Activated T-cell treated with anti-CD3 and anti-CD28 coated beads, Interleukin-2, amount 50 U/mL, for 4 hours (primary cell): ENCODE data around the gene RHOT1. TPM values are rescaled to one million over a fixed set of nuclear protein-coding genes. Genes with fewer than 3 reads are reported as not detected.
"Not testable (repeated sequence)": the region's sequence is repeated elsewhere in the genome, so short reads cannot be mapped to it uniquely, and the experiment has no call there.

ENCODE experiments used
- ATAC-seq, 2 donors: fragments of 200-7000 bp; cut with Tn5 transposase; one replicate each; pipeline ENCODE4 v1.10.0; 2021
- DNase-seq: peaks from one replicate; pipeline ENCODE4 v3.0.0-alpha.2; 2020
- H3K27me3 Mint-ChIP-seq: one replicate; pipeline ENCODE4 v1.8.0; 2021; ENCODE audit warnings: low read depth, mixed read lengths
- H3K36me3 Mint-ChIP-seq: one replicate; pipeline ENCODE4 v1.8.0; 2022; ENCODE audit warnings: mixed read lengths; ENCODE audit not compliant: insufficient read depth
- H3K4me1 Mint-ChIP-seq: one replicate; pipeline ENCODE4 v1.8.0; 2021; ENCODE audit warnings: low read depth, mixed read lengths
- H3K4me3 Mint-ChIP-seq: one replicate; pipeline ENCODE4 v1.8.0; 2021; ENCODE audit warnings: mild to moderate bottlenecking, moderate library complexity, mixed read lengths
- H3K9me3 Mint-ChIP-seq: one replicate; pipeline ENCODE4 v1.8.0; 2021; ENCODE audit warnings: mixed read lengths
- total RNA-seq, 3 donors: library from RNA; stranded (reverse); gene quantifications; one replicate each; pipeline ENCODE4 v1.2.1, GENCODE V29; 2021

Gene RHOT1
- total RNA-seq, 3 donors from 2014 or later: 14.0 to 14.9 (median 14.2) TPM

- DNase-seq: no peak
- peaks cover 3% of the 10 kb centered on the region for H3K4me1 Mint-ChIP-seq
- no peaks in the 10 kb centered on the region for H3K9me3 Mint-ChIP-seq
- no peak overlapping the region for H3K4me3 Mint-ChIP-seq
- no peaks in the 10 kb centered on the region for H3K27me3 Mint-ChIP-seq
- ATAC-seq: no peak
- peaks cover 21% of the 10 kb centered on the region for H3K36me3 Mint-ChIP-seq
Observed at GRCh38 chr17:32159586-32160438, 17.5 kb downstream of the RHOT1 start.

- no peak for ATAC-seq
- H3K9me3 Mint-ChIP-seq: no peaks in the 10 kb centered on the region
Observed at GRCh38 chr17:32160526-32160925, 18.2 kb downstream of the RHOT1 start.

DNA sequence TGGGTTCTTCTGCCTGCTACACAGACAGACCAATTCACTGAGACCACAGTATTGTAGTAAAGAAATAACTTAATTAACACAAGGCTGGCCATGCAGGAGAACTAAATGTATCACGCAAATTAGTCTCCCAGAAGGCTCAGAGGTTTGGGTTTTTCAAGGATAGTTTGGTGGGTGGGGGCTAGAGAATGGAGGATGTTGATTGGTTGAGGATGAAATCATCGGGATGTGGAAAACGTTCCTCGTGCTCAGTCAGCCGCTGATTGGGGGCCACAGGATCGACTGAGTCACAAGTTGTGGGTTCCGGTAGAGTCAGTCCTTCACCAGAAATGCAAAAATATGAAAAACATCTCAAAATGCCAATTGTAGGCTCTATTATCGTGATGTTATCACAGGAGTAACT, 18.7 kb downstream of the RHOT1 start:
- peaks cover 21% of the 10 kb centered on the region for H3K36me3 Mint-ChIP-seq
- peaks cover 3% of the 10 kb centered on the region for H3K4me1 Mint-ChIP-seq
- H3K4me3 Mint-ChIP-seq: no peak overlapping the region
- ATAC-seq: no peak
- no peaks in the 10 kb centered on the region for H3K9me3 Mint-ChIP-seq
- DNase-seq: no peak
- no peaks in the 10 kb centered on the region for H3K27me3 Mint-ChIP-seq

More at GRCh38 chr17:32160526-32160925, 18.2 kb downstream of the RHOT1 start:
- H3K4me1 Mint-ChIP-seq: peaks cover 3% of the 10 kb centered on the region
- H3K4me3 Mint-ChIP-seq: no peak overlapping the region
- peaks cover 21% of the 10 kb centered on the region for H3K36me3 Mint-ChIP-seq
- H3K27me3 Mint-ChIP-seq: no peaks in the 10 kb centered on the region
- no peak for DNase-seq

DNA sequence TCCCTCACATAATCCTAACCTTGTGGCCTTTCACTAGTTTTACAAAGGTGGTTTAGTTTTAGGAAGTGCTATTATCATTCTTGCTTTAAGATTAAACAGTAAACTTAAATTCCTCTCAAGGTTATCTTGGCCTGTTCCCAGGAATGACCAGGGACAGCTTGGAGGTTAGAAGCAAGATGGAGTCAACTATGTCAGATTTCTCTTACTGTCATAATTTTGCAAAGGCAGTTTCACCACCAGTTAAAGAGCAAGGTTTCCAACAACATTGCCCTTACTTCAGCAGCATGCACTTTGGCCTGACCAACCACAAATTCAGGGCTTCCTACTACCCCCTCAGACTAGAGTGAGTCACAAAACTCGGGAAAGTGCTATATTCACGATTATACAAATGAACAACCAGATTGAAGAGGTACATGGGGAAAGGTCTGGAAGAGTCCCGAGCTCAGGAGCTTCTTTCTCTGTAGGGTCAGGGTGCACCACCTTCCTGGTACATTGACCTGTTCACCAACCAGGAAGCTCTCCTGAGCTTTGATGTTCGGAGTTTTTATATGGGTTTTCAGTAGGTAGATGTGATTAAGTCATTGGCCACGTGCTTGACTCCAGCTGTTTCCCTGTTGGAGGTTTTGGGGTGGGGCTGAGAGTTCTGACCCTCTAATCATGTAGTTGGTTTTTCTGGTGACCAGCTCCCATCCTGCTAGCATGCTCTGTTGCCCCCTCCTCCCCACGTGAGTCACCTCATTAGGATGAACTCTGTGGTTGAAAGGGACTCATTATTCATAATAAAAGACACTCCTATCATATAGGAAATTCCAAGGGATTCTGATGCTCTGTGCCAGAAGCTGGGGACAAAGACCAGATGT, 19.4 kb downstream of the RHOT1 start:
- Mint-ChIP-seq H3K4me1 (peaks cover 3% of the 10 kb centered on the region), H3K27me3 (no peaks in the 10 kb centered on the region), H3K9me3 (peaks cover 6% of the 10 kb centered on the region), H3K4me3 (no peak overlapping the region), H3K36me3 (peaks cover 27% of the 10 kb centered on the region)
- ATAC-seq (no peak), DNase-seq (no peak)

GRCh38 chr17:32174889-32175288, 32.6 kb downstream of the RHOT1 start:
- Mint-ChIP-seq H3K4me3 (no peak overlapping the region), H3K9me3 (no peaks in the 10 kb centered on the region), H3K36me3 (peaks cover 28% of the 10 kb centered on the region), H3K4me1 (no peaks in the 10 kb centered on the region), H3K27me3 (no peaks in the 10 kb centered on the region)
- ATAC-seq (no peak), DNase-seq (no peak)

DNA sequence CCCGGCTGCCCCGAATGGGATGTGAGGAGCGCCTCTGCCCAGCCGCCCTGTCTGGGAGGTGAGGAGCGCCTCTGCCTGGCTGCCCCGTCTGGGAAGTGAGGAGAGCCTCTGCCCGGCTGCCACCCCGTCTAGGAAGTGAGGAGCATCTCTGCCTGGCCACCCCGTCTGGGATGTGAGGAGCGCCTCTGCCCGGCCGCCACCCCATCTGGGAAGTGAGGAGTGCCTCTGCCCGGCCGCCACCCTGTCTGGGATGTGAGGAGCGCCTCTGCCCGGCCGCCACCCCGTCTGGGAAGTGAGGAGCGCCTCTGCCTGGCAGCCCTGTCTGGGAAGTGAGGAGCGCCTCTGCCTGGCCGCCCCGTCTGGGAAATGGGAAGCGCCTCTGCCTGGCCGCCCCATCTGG, 36.4 kb downstream of the RHOT1 start:
- not testable (repeated sequence) for ATAC-seq

DNA sequence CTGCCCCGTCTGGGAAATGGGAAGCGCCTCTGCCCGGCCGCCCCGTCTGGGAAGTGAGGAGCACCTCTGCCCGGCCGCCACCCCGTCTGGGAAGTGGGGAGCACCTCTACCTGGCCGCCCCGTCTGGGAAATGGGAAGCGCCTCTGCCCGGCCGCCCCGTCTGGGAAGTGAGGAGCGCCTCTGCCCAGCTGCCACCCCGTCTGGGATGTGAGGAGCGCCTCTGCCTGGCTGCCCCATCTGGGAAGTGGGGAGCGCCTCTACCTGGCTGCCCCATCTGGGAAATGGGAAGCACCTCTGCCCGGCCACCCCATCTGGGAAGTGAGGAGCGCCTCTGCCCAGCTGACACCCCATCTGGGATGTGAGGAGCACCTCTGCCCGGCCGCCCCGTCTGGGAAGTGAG, 36.8 kb downstream of the RHOT1 start:
- H3K36me3 Mint-ChIP-seq: peaks cover 43% of the 10 kb centered on the region
- not testable (repeated sequence) for H3K4me1 Mint-ChIP-seq, H3K4me3 Mint-ChIP-seq, H3K27me3 Mint-ChIP-seq, ATAC-seq, H3K9me3 Mint-ChIP-seq, DNase-seq

More for the DNA sequence above, 36.4 kb downstream of the RHOT1 start:
- H3K27me3 Mint-ChIP-seq, H3K4me1 Mint-ChIP-seq, H3K9me3 Mint-ChIP-seq, H3K4me3 Mint-ChIP-seq, DNase-seq: not testable (repeated sequence)
- H3K36me3 Mint-ChIP-seq: peaks cover 42% of the 10 kb centered on the region

GRCh38 chr17:32179526-32179925, 37.2 kb downstream of the RHOT1 start:
- not testable (repeated sequence) for DNase-seq, ATAC-seq, H3K9me3 Mint-ChIP-seq, H3K27me3 Mint-ChIP-seq, H3K4me1 Mint-ChIP-seq, H3K4me3 Mint-ChIP-seq
- H3K36me3 Mint-ChIP-seq: peaks cover 44% of the 10 kb centered on the region

GRCh38 chr17:32180262-32180661, 38.0 kb downstream of the RHOT1 start:
- H3K4me3 Mint-ChIP-seq, H3K27me3 Mint-ChIP-seq, H3K4me1 Mint-ChIP-seq, DNase-seq, ATAC-seq, H3K9me3 Mint-ChIP-seq: not testable (repeated sequence)
- H3K36me3 Mint-ChIP-seq: peaks cover 41% of the 10 kb centered on the region

DNA sequence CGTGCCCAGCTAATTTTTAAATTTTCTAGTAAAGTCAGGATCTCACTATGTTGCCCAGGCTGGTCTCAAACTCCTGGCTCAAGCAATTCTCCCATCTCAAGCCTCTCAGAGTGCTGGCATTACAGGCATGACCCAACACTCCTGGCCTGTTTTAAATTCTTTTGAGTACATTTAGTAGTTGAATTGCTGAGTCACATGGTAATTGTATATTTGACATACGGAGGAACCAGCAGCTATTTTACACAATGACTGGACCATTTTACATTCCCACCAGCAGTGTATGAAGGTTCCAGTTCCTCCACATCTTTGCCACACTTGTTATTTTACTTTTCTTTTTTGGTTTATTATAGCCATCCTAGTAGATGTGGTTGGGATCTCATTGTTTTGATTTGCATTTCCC, 43.6 kb downstream of the RHOT1 start:
- Mint-ChIP-seq H3K27me3 (no peaks in the 10 kb centered on the region), H3K4me1 (no peaks in the 10 kb centered on the region), H3K4me3 (no peak overlapping the region), H3K36me3 (peaks cover 13% of the 10 kb centered on the region), H3K9me3 (no peaks in the 10 kb centered on the region)
- DNase-seq (no peak), ATAC-seq (no peak)

GRCh38 chr17:32187271-32187670, 45.0 kb downstream of the RHOT1 start:
- ATAC-seq: no peak
- Mint-ChIP-seq H3K4me3 (no peak overlapping the region), H3K9me3 (no peaks in the 10 kb centered on the region), H3K27me3 (no peaks in the 10 kb centered on the region), H3K36me3 (peaks cover 4% of the 10 kb centered on the region), H3K4me1 (no peaks in the 10 kb centered on the region)
- DNase-seq: no peak

- no peaks in the 10 kb centered on the region for H3K27me3 Mint-ChIP-seq
- H3K9me3 Mint-ChIP-seq: no peaks in the 10 kb centered on the region
- DNase-seq (no peak), ATAC-seq (no peak)
- no peaks in the 10 kb centered on the region for H3K4me1 Mint-ChIP-seq
- H3K36me3 Mint-ChIP-seq: peaks cover 7% of the 10 kb centered on the region
- no peak overlapping the region for H3K4me3 Mint-ChIP-seq
Observed at GRCh38 chr17:32189343-32189742, 47.0 kb downstream of the RHOT1 start.

DNA sequence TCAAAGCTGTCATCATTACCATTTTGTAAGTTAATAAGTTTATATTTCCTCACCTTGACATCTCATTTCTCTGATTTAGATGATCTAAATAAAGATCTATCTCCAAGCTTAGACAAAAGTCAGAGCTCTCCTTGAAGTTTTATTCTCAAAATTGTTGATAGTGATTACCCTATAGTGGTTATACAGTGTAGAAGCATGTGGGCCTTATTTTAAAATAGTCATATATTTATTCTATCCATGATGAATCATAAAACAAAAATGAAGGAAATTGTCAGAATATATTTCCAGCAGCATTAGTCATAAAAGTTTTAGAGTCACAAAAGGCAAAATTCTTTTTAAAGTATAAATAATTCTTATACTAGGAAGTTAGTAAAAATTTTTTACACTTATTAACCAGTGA, 49.0 kb downstream of the RHOT1 start:
- Mint-ChIP-seq H3K27me3 (no peaks in the 10 kb centered on the region), H3K4me1 (no peaks in the 10 kb centered on the region), H3K9me3 (no peaks in the 10 kb centered on the region), H3K4me3 (no peak overlapping the region), H3K36me3 (peaks cover 16% of the 10 kb centered on the region)
- no peak for ATAC-seq
- no peak for DNase-seq

DNA sequence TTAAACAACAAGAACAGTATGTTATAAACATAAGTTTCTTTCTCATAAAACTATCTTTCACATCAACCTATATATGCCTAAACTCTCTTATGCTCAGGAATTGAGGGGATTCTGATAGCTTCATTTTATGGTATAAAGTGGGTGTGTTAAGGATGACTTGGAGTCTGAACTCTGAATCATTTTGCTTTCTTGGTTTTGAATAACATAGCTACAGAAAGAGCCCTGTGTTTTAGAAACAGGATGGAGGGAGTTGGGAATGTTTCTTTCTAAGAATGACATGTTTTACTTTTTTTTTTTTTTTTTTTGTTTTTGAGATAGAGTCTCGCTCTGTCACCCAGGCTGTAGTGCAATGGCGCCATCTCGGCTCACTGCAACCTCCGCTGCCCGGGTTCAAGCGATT, 50.1 kb downstream of the RHOT1 start:
- H3K4me1 Mint-ChIP-seq: peaks cover 3% of the 10 kb centered on the region
- ATAC-seq (no peak), DNase-seq (no peak)
- no peak overlapping the region for H3K4me3 Mint-ChIP-seq
- H3K27me3 Mint-ChIP-seq: no peaks in the 10 kb centered on the region
- no peaks in the 10 kb centered on the region for H3K9me3 Mint-ChIP-seq
- H3K36me3 Mint-ChIP-seq: peaks cover 19% of the 10 kb centered on the region

DNA sequence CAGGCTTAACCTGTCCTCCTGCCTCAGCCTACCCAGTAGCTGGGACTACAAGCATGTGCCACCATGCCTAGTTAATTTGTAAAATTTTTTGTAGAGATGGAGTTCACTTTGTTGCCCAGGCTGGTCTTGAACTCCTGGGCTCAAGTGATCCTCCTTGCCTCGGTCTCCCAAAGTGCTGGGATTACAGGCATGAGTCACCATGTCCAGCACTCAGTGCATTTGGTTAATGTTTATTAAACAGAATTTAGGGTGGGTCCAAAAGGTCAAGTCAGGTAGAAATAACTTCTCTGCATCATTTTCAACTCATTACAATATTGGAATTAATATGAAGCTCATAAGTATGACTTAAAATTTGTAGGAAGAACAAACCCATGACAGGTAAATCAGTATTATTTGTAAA, 55.7 kb downstream of the RHOT1 start:
- ATAC-seq: no peak
- Mint-ChIP-seq H3K4me1 (peaks cover 3% of the 10 kb centered on the region), H3K36me3 (peaks cover 32% of the 10 kb centered on the region), H3K4me3 (no peak overlapping the region), H3K9me3 (no peaks in the 10 kb centered on the region), H3K27me3 (no peaks in the 10 kb centered on the region)
- no peak for DNase-seq
